ENCODE data around the gene C5. TPM values are rescaled to one million over a fixed set of nuclear protein-coding genes. Genes with fewer than 3 reads are reported as not detected.

The C5 gene
- total RNA-seq, 1 donor, result 3.9 TPM

DNA sequence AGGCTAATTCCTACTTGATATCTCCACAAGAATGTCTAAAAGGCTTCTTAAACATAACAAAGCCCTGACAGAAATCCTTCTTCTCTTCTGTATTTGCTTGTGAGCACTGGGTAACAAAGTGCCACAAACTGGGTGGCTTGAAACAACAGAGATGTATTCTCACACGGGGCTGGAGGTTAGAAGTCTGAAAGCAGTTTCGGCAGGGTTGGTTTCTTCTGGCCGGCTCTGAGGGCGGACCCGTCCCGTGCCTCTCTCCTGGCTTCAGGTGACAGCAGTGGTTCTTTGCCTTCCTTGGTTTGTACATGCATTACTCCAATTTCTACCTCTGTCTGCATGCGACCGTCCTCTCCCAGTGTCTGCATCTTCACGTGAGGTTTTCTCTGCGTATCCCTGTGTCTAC is 109.5 kb downstream of the C5 start:
- TF ChIP-seq, protein P1, sequence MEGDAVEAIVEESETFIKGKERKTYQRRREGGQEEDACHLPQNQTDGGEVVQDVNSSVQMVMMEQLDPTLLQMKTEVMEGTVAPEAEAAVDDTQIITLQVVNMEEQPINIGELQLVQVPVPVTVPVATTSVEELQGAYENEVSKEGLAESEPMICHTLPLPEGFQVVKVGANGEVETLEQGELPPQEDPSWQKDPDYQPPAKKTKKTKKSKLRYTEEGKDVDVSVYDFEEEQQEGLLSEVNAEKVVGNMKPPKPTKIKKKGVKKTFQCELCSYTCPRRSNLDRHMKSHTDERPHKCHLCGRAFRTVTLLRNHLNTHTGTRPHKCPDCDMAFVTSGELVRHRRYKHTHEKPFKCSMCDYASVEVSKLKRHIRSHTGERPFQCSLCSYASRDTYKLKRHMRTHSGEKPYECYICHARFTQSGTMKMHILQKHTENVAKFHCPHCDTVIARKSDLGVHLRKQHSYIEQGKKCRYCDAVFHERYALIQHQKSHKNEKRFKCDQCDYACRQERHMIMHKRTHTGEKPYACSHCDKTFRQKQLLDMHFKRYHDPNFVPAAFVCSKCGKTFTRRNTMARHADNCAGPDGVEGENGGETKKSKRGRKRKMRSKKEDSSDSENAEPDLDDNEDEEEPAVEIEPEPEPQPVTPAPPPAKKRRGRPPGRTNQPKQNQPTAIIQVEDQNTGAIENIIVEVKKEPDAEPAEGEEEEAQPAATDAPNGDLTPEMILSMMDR (IDR thresholded peaks at IDR 0.05; ENCODE audit: insufficient read depth, low read depth, low read length), result no peak
- DNase-seq (ENCODE audit: low read depth), result no peak

DNA sequence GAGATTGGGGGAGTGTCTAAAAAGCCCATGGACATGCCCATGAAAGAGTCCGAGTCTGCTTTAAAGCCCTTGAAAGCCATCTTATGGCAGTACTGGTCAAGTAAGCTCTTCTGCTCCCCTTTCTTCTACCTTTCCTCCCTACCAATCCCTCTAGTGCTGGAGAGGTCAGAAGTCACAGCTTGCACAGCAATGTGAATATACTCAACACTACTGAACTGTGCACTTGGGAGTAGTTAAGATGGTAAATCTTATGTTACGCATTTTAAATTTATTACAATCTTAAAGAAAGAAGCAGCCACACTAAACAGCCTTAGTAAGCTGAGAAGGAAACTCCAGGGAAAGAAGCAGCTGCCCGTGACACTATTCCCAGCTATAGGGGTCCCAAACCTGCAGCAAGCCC is 111.2 kb downstream of the C5 start:
- DNase-seq (ENCODE audit: low read depth), result no peak
- TF ChIP-seq, protein P1 (IDR thresholded peaks at IDR 0.05; ENCODE audit: insufficient read depth, low read depth, low read length), result no peak
- no peak overlapping the region for H3K4me3 ChIP-seq (ENCODE audit: low read depth, low read length)

More for the DNA sequence above, 109.5 kb downstream of the C5 start:
- H3K4me3 ChIP-seq (ENCODE audit: low read depth, low read length), result no peak overlapping the region

DNA sequence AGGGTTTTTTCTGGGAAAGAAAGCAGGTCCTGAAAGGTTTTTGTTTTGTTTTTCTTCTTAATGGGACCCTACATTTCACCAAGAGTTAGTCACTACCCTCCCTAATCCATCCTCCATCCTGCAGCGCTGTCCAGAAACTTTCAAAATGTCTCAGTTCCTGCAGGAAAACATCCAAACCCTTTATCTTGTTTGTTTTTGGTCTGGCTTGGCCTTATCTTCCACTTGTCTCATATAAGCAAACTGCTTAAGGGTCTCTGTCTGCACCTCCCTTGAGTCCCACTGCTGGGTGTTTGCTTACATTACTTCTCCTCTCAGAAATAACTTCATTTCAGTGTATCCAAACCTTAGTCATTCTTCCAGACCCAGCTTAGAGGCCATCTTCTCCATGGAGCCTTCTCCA is 112.5 kb downstream of the C5 start:
- no peak overlapping the region for H3K4me3 ChIP-seq (ENCODE audit: low read depth, low read length)
- TF ChIP-seq, protein P1 (IDR thresholded peaks at IDR 0.05; ENCODE audit: insufficient read depth, low read depth, low read length), result no peak
- peak; percentile 89 for DNase-seq (ENCODE audit: low read depth)

DNA sequence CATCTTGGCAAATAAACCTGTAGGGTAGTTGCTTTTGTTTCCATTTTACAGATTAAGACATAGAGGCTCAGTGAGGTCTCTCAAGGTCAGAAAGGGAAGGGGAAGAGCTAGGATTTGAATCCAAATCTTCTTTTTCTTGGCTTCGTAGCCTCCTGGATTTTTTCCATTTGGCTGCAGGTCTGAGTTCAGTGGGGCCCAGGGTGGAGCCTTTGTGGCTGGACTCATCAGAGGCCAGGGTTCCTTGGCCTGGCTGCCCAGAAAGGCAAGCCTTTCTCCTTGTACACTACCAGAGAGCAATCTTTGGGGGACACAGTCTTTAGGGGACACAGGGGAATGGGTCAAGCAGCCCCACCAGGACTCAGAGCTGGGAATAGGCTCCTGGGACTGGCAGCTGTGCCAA is 112.9 kb downstream of the C5 start:
- no peak for DNase-seq (ENCODE audit: low read depth)
- TF ChIP-seq, protein P1 (IDR thresholded peaks at IDR 0.05; ENCODE audit: insufficient read depth, low read depth, low read length), result no peak
- H3K4me3 ChIP-seq (ENCODE audit: low read depth, low read length), result no peak overlapping the region

DNA sequence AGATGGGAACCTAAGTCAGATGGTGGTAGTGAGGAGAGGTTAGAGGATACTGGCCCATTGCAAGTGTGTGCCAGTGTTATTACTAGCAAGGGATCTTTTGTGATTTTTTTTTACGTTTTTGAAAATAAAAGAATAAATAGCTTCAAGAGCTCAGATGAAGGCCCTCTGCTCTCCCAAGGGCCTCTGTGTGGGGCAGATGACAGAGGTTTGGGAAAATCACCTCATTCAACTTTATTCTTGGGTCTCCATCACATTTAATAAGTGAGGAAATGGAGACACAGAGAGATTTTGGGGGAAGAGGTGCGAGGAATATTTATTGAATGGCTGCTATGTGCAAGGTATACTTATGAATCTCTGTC is 113.3 kb downstream of the C5 start:
- no peak for DNase-seq (ENCODE audit: low read depth)
- TF ChIP-seq, protein P1 (IDR thresholded peaks at IDR 0.05; ENCODE audit: insufficient read depth, low read depth, low read length), result no peak
- no peak overlapping the region for H3K4me3 ChIP-seq (ENCODE audit: low read depth, low read length)

DNA sequence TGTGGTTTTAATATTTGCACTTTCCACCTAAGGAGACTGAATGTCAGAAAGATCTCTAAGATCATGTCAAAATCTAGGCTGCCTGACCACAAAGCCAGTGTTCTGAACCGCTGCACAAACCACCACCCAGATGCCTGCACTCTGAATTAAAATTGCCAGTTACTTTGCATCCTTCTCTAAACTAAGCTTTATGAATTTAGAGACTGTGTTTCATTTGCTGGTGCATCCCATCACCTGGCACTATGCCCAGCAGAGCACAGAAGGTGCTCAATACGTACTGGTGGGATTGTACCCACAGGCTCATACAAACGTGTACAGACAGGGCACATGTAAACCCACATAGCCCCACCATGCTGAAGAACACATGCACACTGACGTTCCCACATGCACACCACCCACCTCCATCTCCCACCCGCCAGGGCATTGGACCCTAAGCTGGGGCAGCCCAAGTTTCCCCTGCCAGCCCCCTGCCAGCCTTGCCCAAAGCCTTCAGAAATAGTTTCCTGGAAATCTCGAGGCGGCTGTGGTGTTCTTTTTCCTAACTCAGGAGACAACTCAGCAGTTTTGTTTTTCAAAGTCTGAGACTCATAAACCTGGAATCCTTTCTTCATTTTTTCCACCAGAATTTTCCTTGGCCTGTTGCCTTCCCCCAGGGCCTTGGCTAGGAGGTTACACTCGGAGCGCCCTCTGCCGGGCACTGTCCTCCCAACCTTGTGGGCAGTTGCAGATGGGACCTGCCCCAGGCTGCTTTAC is 113.9 kb downstream of the C5 start:
- peak; percentile 98 for DNase-seq (ENCODE audit: low read depth)
- H3K4me3 ChIP-seq (ENCODE audit: low read depth, low read length), result peak overlapping the region; percentile 49
- TF ChIP-seq, protein P1 (IDR thresholded peaks at IDR 0.05; ENCODE audit: insufficient read depth, low read depth, low read length), result peak; percentile 96

DNA sequence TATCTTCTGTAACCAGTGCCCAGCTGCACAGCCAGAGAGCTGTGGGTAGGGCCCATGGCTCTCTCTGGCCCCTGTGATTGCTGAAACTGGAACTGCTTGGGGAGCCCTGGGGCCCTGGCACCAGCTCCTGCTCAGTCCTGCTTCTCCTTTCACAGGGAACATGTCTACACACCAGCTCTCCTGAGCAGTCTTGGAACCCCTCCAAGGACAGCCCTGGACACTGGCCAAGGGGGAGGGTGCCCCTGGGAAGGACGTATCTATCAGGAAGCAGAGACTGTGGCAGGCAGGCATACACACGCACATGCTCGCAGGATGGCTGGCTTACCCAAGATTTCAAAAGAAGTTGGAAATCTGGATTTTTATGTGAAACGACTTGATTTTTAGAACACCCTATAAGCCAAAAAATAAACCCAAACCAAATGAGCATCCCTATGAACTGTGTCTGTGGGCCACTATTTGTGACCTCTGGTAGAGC is 114.7 kb downstream of the C5 start:
- H3K4me3 ChIP-seq (ENCODE audit: low read depth, low read length), result no peak overlapping the region
- TF ChIP-seq, protein P1 (IDR thresholded peaks at IDR 0.05; ENCODE audit: insufficient read depth, low read depth, low read length), result no peak
- peak; percentile 98 for DNase-seq (ENCODE audit: low read depth)
